HG02970 (cell line): Measurements from ENCODE around the gene RDH13.
"Not testable (repeated sequence)": the region's sequence is repeated elsewhere in the genome, so short reads cannot be mapped to it uniquely, and the experiment has no call there.

Experiments
- ATAC-seq: cut with Tn5 transposase; IDR thresholded peaks from one replicate; pipeline ENCODE4 v1.9.1; 2021; ENCODE audit warnings: mild to moderate bottlenecking, moderate library complexity, moderate number of reproducible peaks; ENCODE audit not compliant: unreplicated experiment, low FRiP score

RDH13 gene

GRCh38 chr19:55024111-55024510 lies 38.8 kb downstream of the RDH13 start:
- no peak for ATAC-seq

GRCh38 chr19:55020351-55020750 lies 42.6 kb downstream of the RDH13 start:
- ATAC-seq: not testable (repeated sequence)

- ATAC-seq: no peak
Observed at GRCh38 chr19:55018633-55019032, 44.3 kb downstream of the RDH13 start.

GRCh38 chr19:55018216-55018615 lies 44.7 kb downstream of the RDH13 start:
- no peak for ATAC-seq

GRCh38 chr19:55016017-55016416 lies 46.9 kb downstream of the RDH13 start:
- no peak for ATAC-seq

GRCh38 chr19:55015126-55015525 lies 47.8 kb downstream of the RDH13 start:
- no peak for ATAC-seq

GRCh38 chr19:55014714-55015113 lies 48.2 kb downstream of the RDH13 start:
- ATAC-seq: no peak

GRCh38 chr19:55013596-55013995 lies 49.4 kb downstream of the RDH13 start:
- no peak for ATAC-seq

- no peak for ATAC-seq
Observed at GRCh38 chr19:55012306-55012705, 50.6 kb downstream of the RDH13 start.

- ATAC-seq: not testable (repeated sequence)
Observed at GRCh38 chr19:55010561-55010960, 52.4 kb downstream of the RDH13 start.

GRCh38 chr19:55008781-55009180 lies 54.2 kb downstream of the RDH13 start:
- not testable (repeated sequence) for ATAC-seq

- ATAC-seq: not testable (repeated sequence)
Observed at GRCh38 chr19:55008189-55008588, 54.8 kb downstream of the RDH13 start.

- not testable (repeated sequence) for ATAC-seq
Observed at GRCh38 chr19:55007537-55007936, 55.4 kb downstream of the RDH13 start.

- not testable (repeated sequence) for ATAC-seq
Observed at GRCh38 chr19:55006795-55007194, 56.2 kb downstream of the RDH13 start.

- ATAC-seq: peak; percentile 97
Observed at GRCh38 chr19:55005684-55006488, 57.1 kb downstream of the RDH13 start.

GRCh38 chr19:55000761-55001160 lies 62.2 kb downstream of the RDH13 start:
- ATAC-seq: no peak

GRCh38 chr19:54998751-54999239 lies 64.2 kb downstream of the RDH13 start:
- not testable (repeated sequence) for ATAC-seq

GRCh38 chr19:54995561-54995960 lies 67.4 kb downstream of the RDH13 start:
- ATAC-seq: no peak
